HG02642 (cell line): Measurements from ENCODE around the gene MOV10L1.
"Not testable (repeated sequence)": the region's sequence is repeated elsewhere in the genome, so short reads cannot be mapped to it uniquely, and the experiment has no call there.

Experiments
- ATAC-seq: cut with Tn5 transposase; IDR thresholded peaks from one replicate; pipeline ENCODE4 v1.9.1; 2021; ENCODE audit warnings: mild to moderate bottlenecking; ENCODE audit not compliant: unreplicated experiment, poor library complexity

The MOV10L1 gene

DNA sequence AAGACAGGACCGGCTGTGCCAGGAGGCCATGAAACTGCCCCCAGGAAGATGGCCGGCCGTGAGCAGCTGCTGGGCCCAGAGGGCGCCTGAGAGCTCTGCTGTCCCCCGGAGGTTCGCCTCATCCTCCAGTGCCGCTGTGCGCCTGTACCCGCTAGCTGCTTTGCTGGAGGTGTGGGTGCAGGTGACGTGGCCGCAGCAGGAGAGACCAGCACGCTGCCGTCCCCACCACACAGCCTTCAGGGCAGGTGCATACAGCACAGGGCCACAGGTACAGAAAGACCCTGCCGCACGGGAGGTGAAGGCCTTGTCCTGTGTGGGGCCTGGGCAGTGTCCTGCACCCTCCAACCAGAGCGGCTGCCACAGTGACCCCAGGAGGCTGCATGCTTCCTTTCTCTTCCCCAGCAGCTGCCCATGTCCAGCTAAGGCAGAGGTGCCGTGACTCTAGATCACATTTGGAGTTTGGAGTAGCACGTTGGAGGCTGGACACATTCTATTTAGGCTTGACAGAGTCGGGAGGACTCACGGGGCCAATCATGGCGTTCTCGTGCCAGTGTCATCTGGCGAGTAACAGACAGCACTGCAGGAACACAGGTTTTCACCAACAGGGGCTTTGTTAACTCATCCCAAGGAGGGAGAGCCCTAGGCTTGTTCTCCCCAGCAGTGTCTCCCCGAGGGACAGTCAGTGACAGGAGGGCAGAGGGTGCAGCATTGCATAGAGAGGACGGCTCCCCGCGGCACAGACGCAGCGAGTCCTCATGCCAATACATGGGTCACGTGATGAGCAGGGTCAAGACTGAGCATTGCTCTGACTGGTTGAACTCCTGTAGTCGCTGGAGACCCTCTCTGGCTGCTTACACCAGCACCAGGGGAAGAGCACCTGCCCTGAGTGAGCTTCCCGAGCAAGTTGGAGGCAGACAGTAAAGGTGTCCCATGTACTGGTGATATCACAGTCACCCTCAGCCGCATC lies 62.0 kb downstream of the MOV10L1 start:
- no peak for ATAC-seq

DNA sequence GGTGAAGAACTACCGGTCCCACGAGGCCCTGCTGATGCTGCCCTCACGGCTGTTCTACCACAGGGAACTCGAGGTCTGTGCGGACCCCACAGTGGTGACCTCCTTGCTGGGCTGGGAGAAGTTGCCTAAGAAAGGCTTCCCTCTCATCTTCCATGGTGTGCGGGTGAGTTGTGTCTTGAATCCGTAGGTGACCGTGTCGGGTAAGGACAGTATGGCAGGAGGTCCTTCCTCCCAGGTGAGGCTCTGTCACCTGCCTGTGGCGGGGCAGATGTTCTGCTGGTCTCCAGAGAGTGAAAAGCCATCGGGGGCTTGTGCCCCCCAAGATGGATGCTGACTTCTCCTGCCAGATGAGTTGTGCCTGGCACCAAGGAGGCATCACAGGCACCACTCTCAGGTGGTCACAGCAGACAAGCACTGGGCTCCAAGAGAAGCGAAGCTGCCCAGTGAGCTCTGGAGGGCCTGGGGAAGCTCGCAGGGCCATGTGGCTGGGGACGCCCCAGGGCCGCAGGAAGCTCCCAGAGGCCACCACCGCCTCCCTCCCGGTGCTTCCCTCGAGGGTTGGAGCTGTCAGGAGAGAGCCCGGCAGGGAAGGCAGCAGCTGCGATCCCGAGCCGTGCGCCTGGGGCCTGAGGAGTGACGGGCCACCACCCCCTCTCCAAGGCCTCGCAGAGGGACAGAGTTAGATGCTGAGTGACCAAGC lies 63.4 kb downstream of the MOV10L1 start:
- ATAC-seq = no peak

DNA sequence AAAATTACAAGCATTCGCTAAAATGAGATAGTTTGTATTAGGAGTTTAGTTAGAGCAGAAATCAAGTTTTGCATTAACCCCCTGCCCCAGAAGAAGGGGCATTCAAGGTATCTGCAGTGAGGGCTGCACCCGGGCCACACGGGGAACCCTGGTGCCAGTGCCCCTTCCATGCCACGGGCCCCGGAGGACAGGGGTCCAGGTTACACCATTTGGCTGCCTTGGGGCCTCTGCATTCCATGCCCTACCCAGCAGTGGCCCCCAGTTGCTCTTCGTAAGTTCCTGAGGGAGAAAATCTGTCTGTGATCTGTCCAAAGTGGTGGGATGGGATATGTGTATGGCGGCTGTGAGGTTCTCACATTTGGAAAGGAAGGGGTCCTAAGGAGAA lies 63.9 kb downstream of the MOV10L1 start:
- no peak for ATAC-seq

DNA sequence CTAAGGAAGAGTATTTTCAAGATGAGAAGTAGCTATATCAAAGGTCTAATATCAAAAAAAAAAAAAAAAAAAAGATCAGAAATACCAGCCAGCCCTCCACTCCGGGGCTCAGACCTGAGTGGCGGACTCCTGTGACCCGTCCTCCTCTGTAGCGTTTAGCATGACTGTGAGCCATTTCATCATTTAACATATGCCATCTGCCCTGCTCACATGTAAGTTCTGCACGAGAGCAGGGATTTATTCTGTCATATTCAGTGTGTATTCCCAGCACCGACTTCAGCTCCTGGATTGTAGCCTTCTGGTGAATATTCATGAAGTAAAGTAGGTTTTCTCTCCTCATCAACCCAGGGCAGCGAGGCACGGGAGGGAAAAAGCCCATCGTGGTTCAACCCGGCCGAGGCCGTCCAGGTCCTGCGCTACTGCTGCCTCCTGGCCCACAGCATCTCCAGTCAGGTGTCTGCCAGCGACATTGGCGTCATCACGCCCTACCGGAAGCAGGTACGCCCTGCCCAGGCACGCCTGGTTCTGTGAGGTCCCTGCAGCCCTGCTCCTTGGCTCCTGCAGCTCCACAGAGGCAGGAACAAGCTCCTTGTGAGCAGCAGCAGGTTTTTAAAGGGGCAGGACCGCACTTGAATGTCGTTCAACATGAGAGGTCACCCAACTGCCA lies 68.0 kb downstream of the MOV10L1 start:
- no peak for ATAC-seq

DNA sequence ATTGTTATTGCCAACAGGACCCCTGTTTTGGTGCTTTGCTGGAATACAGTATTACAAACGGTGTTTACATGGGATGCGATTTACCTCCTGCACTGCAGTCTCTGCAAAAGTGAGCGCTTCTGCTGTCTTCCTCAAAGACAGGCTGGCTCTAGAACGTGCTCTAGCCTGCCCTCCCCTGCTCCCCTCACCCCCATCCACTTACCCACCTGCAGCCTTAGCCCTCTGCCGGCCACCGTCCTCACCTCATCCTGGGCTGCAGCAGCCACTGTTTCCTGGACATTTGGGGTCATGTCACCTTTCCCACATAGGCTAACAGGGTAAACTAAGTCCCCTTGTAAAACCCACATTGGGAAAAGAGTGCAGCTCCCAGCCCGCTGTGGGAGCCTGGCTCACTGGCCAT lies 71.1 kb downstream of the MOV10L1 start:
- ATAC-seq = no peak

DNA sequence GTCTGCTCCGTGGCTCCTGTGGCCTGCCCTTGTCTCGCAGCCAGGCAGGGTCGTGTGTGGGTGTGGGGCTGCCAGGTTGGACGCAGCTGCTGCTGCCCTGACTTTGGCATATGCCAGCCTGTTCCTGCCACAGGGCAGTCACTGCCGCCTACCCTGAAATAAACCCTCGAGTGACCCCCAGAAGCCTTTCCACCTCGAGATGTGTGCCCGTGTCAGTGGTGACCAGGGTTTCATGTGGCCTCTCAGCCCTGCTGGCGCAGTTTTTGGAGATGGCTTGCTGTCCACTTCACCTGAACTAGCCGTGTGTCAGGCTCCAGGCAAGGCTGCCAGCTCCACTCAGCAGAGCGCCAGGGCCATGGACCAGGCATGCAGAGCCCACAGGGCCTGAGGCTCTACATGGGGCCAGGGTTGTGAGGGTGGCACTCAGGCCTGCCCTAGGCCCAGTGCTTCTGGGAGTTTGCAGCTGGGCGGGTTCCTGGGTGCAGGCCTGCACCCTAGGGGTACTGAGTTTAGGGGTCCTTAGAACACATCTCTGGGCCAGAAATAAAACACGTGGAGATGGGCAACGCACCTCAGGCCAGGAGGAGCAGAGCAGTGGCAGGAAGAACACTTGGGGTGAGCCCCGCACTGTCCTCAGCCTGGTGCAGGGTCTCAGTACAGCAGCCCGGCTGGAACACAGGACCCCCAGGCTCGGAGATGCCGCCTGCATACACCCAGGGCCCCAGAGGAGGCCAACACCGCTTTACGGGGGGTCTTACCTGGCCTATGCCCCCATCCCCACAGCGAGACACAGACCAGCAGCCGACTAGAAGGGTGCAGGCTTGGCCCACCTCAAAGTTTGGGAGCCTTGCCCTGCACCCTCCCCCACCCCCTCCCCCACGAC lies 71.9 kb downstream of the MOV10L1 start:
- ATAC-seq = no peak

DNA sequence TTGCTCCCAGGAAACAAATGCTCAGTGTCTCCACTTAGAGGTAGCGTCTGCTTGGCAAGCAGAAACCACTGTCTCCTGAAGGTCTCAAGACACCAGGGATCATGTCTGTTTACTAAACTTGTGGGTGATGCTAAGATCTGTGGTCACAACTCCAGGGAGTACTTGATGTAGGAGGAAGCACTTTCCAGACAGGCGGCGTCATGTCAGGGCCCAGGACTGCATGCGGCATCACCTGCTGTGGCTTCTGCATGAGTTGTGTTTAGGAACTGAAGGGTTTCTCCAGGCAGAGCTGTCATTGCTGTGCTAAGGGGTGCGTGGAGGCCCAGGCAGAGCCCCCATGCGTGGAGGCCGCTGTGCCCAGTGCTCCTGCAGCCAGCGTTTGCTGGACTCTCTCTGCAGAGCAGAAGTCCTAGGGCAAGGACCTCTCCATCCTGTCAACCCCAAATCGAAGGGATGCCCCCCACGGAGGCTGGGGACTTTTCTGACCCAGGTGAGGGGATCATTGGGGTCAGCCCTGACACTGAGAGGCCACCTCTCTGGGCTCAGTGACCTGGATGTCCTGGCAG lies 72.7 kb downstream of the MOV10L1 start:
- no peak for ATAC-seq

DNA sequence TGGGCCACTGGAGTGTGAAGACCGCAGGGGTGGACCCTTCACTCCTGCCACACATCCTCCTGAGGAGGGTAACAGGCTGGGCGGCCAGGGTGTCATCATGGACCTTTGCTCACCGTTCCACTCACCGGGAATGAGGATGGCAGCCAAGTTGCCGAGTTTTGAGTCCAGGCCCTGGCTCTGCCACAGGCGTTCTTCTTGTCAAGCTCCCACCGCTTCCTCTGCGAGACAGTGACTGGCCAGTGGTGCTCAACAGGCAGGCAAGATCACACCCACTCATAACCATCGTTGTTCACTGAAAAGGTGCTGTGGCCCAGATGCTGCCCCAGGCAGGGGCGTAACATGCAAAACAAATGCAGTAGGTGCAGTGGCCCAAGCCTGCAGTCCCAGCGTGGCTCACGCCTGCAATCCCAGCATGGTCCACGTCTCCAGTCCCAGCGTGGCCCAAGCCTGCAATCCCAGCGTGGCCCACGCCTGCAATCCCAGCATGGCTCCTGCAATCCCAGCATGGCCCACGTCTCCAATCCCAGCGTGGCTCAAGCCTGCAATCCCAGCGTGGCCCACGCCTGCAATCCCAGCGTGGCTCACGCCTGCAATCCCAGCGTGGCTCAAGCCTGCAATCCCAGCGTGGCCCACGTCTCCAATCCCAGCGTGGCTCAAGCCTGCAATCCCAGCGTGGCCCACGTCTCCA lies 75.8 kb downstream of the MOV10L1 start:
- ATAC-seq = no peak

DNA sequence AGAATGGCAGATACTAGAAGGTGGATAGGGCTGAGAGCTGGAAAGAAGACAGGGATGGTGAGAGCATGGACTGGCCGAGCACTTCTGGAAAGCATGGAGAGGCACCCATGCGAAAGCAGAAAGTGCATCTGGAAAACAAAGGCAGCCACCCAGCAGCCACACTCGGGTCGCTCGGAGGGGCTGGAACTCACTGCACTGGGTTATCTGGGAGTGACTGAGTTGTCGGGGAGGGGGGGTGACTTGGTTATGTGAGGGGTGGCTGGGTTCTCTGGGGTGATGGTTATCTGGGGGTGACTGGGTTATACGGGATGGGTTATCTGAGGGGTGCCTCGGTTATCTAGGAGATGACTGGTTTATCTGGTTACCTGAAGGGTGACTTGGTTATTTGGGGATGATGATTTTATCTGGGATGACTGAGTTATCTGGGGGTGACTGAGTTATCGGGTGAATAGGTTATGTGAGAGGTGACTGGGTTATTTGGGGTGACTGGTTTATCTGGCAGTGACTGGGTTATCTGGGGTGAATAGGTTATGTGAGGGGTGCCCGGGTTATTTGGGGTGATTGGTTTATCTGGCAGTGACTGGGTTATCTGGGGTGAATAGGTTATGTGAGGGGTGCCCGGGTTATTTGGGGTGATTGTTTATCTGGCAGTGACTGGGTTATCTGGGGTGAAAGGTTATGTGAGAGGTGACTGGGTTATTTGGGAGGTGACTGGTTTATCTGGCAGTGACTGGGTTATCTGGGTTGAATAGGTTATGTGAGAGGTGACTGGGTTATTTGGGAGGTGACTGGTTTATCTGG lies 78.1 kb downstream of the MOV10L1 start:
- no peak for ATAC-seq

DNA sequence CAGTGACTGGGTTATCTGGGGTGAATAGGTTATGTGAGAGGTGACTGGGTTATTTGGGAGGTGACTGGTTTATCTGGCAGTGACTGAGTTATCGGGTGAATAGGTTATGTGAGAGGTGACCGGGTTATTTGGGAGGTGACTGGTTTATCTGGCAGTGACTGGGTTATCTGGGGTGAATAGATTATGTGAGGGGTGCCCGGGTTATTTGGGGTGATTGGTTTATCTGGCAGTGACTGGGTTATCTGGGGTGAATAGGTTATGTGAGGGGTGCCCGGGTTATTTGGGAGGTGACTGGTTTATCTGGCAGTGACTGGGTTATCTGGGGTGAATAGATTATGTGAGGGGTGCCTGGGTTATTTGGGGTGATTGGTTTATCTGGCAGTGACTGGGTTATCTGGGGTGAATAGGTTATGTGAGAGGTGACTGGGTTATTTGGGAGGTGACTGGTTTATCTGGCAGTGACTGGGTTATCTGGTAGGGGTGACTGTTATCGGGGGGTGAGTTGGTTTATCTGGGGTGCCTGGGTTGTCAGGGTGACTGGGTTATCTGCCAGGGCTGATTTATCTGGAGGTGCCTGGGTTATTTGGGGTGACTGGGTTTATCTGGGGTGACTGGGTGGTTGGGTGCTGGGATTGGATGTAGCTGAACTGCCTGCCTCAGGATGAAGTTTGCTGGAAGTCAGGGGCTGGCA lies 78.8 kb downstream of the MOV10L1 start:
- not testable (repeated sequence) for ATAC-seq

DNA sequence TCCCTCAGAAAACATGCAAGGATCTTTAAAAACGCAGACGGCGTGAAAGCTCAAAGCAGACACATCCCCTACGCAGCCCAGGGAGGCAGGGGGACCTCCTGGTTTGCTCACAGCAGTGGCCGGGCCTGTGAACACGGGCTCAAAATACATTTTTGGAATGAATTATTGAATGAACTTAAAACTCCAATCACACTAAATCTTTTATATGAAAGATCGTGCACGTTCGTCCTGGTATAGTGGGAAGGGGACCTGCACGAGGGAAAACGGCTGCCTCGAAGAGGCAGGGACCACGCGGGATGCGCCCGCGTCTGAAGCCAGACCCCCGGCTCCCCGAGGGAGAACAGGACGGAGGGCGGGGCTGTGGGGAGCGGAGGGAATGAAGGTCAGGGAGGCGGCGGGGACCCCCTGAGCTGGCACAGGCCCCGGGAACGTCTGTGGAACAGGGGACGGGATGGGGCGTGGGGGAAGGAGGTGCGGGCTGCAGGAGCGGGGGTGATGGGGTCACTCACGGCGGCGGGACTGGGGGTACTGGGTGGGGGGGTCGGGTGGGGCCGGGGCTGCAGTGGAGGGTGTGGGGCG lies 79.5 kb downstream of the MOV10L1 start:
- ATAC-seq = no peak

DNA sequence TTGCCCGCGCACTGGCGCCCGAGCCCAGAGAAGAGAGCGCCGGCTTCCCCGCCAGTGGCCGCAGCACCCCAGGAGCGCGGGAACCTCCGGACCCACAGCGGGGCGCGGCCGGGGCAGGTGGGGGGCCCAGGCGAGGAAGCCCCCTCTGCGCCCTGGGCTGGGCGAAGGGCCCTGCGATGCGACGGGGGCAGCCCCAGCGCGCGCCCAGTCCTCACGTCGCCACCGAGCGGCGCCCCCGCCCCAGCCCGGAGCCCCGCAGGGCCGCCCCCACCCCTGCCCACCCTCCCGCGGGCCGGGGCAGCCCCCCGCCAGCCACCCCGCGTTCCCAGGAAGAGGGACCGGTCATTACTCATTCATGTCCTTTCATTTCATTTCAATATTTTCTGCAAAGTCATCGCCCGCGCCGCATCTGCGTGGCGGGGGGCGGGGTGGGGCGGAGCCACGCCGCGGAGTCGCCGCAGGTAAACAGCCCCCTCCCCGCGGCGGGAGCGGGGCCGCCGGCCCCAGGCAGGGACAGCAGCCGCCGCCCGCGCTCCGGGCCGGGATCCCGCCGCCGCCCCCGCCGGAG lies 80.1 kb downstream of the MOV10L1 start:
- no peak for ATAC-seq

DNA sequence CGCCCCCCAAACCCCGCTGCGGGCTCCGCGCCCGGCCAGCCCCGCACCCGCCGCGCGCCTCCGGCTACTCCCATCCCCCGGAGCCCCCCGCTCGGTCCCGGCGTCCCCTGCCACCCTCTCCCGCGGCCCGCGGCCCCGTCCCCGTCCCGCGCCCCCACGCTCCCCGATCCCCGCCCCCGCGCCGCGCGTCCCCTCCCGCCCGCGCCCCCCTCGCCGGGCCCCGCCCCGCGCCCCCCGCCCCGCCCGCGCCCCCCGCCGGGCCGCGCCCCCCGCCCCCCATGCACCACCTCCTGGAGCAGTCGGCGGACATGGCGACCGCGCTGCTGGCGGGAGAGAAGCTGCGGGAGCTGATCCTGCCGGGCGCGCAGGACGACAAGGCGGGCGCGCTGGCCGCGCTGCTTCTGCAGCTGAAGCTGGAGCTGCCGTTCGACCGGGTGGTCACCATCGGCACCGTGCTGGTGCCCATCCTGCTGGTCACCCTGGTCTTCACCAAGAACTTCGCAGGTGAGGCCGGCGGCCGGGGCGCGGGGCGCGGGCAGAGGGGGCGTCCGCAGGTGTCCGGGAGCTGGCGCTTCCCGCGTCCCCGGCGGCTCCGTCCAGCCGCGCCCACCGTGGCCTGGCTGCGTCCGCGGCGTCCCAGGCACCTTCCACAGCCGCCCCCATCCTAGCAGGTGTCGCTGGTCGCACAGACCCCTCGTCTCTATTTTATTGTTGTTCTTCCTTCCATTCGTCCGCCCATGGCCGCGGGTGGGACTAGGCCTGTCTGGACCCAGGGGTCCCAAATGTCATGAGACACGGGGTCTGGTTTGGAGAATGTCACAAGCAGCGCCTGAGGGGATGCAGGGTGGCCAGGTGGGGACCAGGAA lies 80.9 kb downstream of the MOV10L1 start, which contains the start of gene PANX2:
Gene PANX2, plus strand, starts transcription at position 279 of the 866 bp plus-strand sequence. Its CDS starts 0 bp downstream, at position 279.
- ATAC-seq = no peak

DNA sequence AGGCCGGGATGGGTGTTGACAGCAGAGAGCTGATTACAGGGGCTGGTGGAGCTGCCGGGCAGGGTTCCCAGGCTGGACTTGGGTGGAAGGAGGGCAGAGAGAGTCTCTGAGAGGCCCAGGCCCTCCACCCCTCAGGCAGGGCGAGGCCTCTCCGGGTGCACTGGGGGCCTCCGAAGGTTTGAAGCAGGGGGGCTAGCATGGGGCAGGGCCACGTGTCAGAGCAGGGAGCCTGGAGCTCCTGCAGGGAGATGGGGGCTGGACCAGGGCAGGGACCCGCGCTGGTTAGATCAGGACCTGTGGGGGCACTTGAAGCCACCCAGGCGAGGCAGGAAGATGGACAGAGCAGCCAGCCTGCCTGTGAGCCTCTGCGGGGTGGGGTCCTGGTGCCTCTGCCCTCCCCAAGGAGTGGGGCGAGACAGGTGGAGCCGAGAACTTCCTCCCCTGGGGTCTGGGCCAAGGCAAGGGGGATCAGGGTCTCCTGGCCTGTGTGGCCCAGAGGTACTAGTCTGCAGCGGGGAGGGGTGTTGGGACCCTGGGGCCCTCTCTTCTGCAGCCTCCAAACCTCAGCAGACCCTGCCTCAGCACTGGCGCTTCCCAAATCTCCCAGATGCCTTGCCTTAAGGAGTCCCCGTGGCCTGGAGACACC lies 81.6 kb downstream of the MOV10L1 start:
- no peak for ATAC-seq

DNA sequence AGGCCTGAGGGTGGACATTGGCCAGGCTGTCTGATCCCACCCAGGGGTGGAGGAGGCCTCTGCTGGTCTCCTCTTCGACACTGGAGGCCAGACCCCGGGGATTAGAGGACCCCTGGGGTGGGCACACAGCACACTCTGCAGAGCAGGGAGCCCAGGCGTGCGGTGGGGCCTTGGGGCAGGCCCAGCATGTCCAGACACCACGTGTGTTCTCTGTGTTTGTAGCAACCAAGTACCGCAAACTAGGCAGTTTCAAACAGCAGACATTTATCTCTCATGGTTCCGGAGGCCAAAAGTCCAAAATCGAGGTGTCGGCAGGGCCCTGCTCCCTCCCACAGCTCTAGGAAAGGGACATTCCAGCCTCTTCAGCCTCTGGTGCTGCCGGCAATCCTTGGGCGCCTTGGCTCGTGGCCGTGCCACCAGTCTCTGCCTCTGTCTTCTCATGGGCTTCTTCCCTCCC lies 82.2 kb downstream of the MOV10L1 start:
- no peak for ATAC-seq
